Brain microvascular endothelial cell (primary cell): ENCODE measurements around the gene URB2.
A peak's percentile ranks its signal among the peaks of the same experiment; 100 is the strongest.

Experiments used
- DNase-seq: peaks from one replicate; pipeline ENCODE4 v3.0.0-alpha.2; 2020
- H3K27ac ChIP-seq: fragments of 250-450 bp; sonication (Bioruptor Pico); 2 replicates; pipeline ENCODE4 v1.5.1; 2020; ENCODE audit warnings: mild to moderate bottlenecking, moderate library complexity
- H3K27me3 ChIP-seq: fragments of 250-450 bp; sonication (Bioruptor Pico); replicated peaks from 2 replicates; pipeline ENCODE4 v1.5.1; 2020; ENCODE audit warnings: mild to moderate bottlenecking
- H3K36me3 ChIP-seq: fragments of 250-450 bp; sonication (Bioruptor Pico); replicated peaks from 2 replicates; pipeline ENCODE4 v1.5.1; 2020; ENCODE audit warnings: mild to moderate bottlenecking
- H3K4me3 ChIP-seq: 2 replicates; pipeline ENCODE4 v1.5.1; 2011; ENCODE audit warnings: low read depth, mild to moderate bottlenecking, control low read depth, low read length, moderate library complexity
- in situ Hi-C: cut with HindIII; loops from 2 replicates; pipeline ENCODE4 v1.10.0; 2017; ENCODE audit warnings: low sequenced_read_pairs, low pct_ligation_motif_present
- TF ChIP-seq, protein P1 (sequence below): IDR thresholded peaks from 2 replicates; pipeline ENCODE4 v1.5.1; 2011; ENCODE audit warnings: low read depth, mild to moderate bottlenecking, moderate library complexity, low read length, control low read depth, inconsistent platforms; ENCODE audit errors: missing control alignments

URB2 gene

DNA sequence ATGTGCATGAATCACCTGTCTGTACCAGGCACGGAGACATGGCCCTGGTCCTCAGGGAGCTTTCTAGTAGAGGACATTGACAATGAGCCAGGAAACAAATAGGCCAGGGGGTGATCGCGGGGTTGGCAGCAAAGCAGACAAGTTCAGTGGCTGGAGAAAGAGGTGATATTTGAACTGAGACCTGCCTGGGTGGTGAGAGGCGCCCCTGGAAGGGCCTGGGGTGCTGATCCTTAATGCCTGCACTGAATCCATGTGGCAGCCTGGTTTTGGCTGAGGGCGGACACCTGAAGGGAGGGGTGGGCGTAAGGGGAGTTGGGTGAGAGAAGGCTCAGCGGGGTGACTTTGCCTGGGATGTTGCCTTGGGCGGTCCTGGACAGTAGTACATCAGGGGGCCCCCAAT, 35.9 kb downstream of the URB2 start:
- TF ChIP-seq, protein P1, sequence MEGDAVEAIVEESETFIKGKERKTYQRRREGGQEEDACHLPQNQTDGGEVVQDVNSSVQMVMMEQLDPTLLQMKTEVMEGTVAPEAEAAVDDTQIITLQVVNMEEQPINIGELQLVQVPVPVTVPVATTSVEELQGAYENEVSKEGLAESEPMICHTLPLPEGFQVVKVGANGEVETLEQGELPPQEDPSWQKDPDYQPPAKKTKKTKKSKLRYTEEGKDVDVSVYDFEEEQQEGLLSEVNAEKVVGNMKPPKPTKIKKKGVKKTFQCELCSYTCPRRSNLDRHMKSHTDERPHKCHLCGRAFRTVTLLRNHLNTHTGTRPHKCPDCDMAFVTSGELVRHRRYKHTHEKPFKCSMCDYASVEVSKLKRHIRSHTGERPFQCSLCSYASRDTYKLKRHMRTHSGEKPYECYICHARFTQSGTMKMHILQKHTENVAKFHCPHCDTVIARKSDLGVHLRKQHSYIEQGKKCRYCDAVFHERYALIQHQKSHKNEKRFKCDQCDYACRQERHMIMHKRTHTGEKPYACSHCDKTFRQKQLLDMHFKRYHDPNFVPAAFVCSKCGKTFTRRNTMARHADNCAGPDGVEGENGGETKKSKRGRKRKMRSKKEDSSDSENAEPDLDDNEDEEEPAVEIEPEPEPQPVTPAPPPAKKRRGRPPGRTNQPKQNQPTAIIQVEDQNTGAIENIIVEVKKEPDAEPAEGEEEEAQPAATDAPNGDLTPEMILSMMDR: no peak
- H3K27me3 ChIP-seq: no peaks in the 10 kb centered on the region
- in situ Hi-C loops: no loop called here

DNA sequence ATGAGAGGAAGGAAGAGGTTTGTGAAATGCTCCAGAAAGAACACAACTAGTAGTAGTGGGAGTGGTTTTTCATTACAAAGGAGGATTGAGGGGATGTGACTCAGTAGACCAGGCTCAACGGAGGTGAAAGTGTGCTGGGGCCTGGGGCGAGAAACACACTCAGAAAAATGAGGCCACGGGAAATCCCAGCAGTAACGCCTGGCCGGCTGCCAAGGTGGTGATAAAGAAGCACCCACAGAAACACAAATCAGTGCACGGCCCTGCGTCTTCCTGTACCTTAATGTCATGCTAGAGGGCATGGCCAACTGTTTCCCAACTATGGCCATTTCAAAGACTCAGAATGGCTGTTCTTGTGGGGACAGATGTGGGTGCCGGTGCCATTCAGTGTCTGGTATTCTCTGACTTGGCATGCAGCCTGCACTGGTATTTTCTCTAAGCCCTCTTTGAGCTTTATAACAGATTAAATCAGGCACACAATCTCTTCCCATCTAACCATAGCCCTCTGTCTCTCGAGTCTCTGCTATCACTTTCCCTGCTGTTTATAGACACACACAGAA, 38.2 kb downstream of the URB2 start:
- Histone ChIP-seq H3K36me3 (peaks cover 8% of the 10 kb centered on the region), H3K27ac (no peak overlapping the region), H3K27me3 (no peaks in the 10 kb centered on the region), H3K4me3 (no peak overlapping the region)
- DNase-seq: peak; percentile 53
- TF ChIP-seq, protein P1: no peak
- in situ Hi-C loops: no loop called here

More for the DNA sequence above, 35.9 kb downstream of the URB2 start:
- no peak for DNase-seq
- Histone ChIP-seq H3K27ac (no peak overlapping the region), H3K4me3 (no peak overlapping the region), H3K36me3 (peaks cover 18% of the 10 kb centered on the region)

DNA sequence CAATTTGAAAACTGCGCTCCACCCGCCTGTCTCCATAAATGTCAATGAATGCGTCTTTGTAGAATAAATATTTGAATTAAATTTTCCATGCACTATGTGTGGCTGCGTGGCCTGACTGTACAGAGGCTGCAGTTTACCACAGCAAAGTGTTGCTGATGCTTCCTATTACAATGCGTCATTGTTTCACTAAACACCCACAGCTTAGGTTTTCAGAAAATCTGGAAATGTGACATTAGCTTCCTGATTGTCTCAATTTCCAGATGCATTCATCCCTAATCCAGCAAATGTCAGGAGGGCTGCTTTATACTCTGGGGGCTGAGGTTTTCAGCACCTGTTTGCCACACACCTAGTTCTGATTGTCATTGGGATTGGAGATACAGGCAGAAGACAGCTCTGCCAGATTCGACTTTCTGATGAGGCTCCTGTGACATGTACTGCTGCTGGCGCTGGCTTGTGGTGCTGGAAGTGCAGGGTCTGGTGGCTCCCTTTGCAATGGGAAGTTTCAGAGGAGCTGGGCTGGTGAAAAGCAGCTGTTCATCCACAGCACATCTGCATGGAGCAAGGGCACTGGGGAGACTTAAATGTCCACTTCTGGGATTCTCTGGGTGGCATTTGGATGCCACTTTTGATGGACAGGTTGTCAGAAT, 40.0 kb downstream of the URB2 start:
- DNase-seq: no peak
- TF ChIP-seq, protein P1: no peak
- in situ Hi-C loops: no loop called here
- Histone ChIP-seq H3K36me3 (peaks cover 4% of the 10 kb centered on the region), H3K27me3 (no peaks in the 10 kb centered on the region), H3K4me3 (no peak overlapping the region), H3K27ac (no peak overlapping the region)

DNA sequence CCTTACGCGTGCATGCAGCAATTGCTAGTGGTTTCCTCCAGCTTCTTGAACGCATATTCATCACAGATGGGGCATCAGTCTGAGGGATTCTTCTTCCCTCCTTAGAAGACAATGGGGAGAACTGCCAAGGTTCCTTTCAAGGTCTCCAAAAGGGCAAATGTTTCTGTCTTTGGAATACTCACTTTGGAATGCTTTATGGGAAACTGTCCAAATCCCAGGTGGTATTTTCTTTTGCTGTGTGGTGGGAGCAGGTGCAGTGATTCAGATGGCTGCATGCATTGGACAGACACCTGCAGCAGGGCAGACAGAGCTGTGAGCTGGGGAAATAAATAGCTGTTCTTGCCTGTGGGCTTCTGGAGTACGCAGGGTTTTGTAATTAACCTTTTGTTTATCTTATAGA, 40.5 kb downstream of the URB2 start:
- Histone ChIP-seq H3K27me3 (no peaks in the 10 kb centered on the region), H3K4me3 (no peak overlapping the region), H3K27ac (no peak overlapping the region), H3K36me3 (no peaks in the 10 kb centered on the region)
- DNase-seq: no peak
- in situ Hi-C loops: no loop called here
- TF ChIP-seq, protein P1: no peak

DNA sequence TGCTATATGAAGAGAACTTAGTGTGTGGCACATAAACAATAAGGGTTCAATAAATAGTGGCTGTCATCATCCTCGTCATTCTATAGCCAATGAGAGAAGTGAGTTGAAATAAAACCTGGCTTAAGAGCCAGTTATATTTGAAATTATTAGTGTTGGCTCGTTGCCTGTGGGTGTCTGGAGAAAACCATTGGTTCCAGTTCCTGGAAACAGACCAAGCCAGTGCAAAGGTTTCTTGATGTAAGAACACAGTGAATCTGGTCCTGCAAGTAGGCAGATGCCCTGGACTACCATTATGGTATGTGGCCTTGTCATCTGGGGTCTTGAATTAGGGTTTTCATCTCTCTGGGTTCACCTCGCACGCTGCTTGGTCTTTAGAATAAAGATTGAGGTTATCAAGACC, 43.3 kb downstream of the URB2 start:
- TF ChIP-seq, protein P1: no peak
- Histone ChIP-seq H3K27me3 (no peaks in the 10 kb centered on the region), H3K36me3 (no peaks in the 10 kb centered on the region), H3K27ac (no peak overlapping the region), H3K4me3 (no peak overlapping the region)
- in situ Hi-C loops: no loop called here
- DNase-seq: peak; percentile 23

DNA sequence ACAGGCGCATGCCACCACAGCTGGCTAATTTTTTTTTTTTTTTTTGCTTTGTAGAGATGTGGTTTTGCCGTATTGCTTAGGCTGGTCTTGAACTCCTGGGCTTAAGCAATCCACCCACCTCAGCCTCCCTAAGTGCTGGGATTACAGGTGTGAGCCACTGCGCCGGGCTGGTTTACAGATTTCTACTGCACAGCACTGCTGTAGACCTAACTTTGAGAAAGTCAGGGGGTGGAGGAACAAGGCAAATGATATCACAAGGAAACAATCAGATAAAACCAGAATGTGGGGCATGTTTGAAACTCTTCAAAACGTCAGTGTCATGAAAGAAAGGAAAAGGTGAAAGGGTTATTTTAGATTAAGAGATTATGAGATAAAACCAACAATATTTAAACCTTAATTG, 45.3 kb downstream of the URB2 start:
- no peak overlapping the region for H3K27ac ChIP-seq
- TF ChIP-seq, protein P1: no peak
- H3K4me3 ChIP-seq: no peak overlapping the region
- in situ Hi-C loops: no loop called here
- DNase-seq: no peak
- H3K27me3 ChIP-seq: no peaks in the 10 kb centered on the region
- H3K36me3 ChIP-seq: no peaks in the 10 kb centered on the region
